CD4-positive, alpha-beta T cell (primary cell): ENCODE measurements around the gene CCDC102B. TPM values are rescaled to one million over a fixed set of nuclear protein-coding genes. Genes with fewer than 3 reads are reported as not detected.

Experiments
- ATAC-seq: fragments of 200-7000 bp; cut with Tn5 transposase; one replicate; pipeline ENCODE4 v1.10.0; 2022; ENCODE audit warnings: mild to moderate bottlenecking; ENCODE audit not compliant: poor library complexity
- CTCF ChIA-PET: fragments of 350-600 bp; sonication (Branson Sonifier 250); formaldehyde crosslinking; loops from one replicate; lab custom pipeline; 2021; ENCODE audit warnings: antibody characterized with exemption, inconsistent platforms; lab: Charles Lee
- POLR2A ChIA-PET: fragments of 350-600 bp; sonication (Branson Sonifier 250); formaldehyde crosslinking; loops from one replicate; lab custom pipeline; 2021; ENCODE audit warnings: antibody characterized with exemption, inconsistent platforms; lab: Charles Lee
- DNase-seq, 14 experiments: peaks; one replicate each; pipeline ENCODE4 v3.0.0-alpha.2; 2013 to 2020; ENCODE audit warnings: mixed read lengths in 2 of 14
- H3K27ac ChIP-seq, 2 donors: one replicate each; pipeline versions ENCODE4 v1.5.1 to v1.7.0; 2013; ENCODE audit warnings: low read length in 2 of 2, low read depth in 1 of 2, mild to moderate bottlenecking in 1 of 2
- H3K27me3 ChIP-seq, 2 experiments: 1 replicate in 1 of 2; 2 replicates in 1 of 2; pipeline versions ENCODE4 v1.6.1 to v1.7.0; 2013; ENCODE audit warnings: low read length in 2 of 2, control low read depth in 1 of 2, mild to moderate bottlenecking in 1 of 2, moderate library complexity in 1 of 2; ENCODE audit not compliant: insufficient read depth in 2 of 2, control insufficient read depth in 1 of 2
- H3K36me3 ChIP-seq: one replicate; pipeline ENCODE4 v1.6.1; 2013; ENCODE audit warnings: low read length, control low read depth; ENCODE audit not compliant: insufficient read depth
- H3K4me1 ChIP-seq: one replicate; pipeline ENCODE4 v1.6.1; 2013; ENCODE audit warnings: low read length, control low read depth; ENCODE audit not compliant: insufficient read depth
- H3K4me3 ChIP-seq: one replicate; pipeline ENCODE4 v1.5.1; 2013; ENCODE audit warnings: mild to moderate bottlenecking, low read length, moderate library complexity
- H3K9me3 ChIP-seq, 2 experiments: 1 replicate in 1 of 2; 2 replicates in 1 of 2; pipeline versions ENCODE4 v1.6.1 to v1.7.0; 2013; ENCODE audit warnings: low read length in 2 of 2, mild to moderate bottlenecking in 2 of 2, control low read depth in 1 of 2, moderate library complexity in 1 of 2; ENCODE audit not compliant: control insufficient read depth in 1 of 2, insufficient read depth in 1 of 2
- H3K27ac Mint-ChIP-seq: one replicate; pipeline ENCODE4 v1.8.0; 2020; ENCODE audit warnings: mixed read lengths
- H3K27me3 Mint-ChIP-seq: one replicate; pipeline ENCODE4 v1.8.0; 2021; ENCODE audit warnings: mixed read lengths
- H3K36me3 Mint-ChIP-seq: one replicate; pipeline ENCODE4 v1.8.0; 2021; ENCODE audit warnings: low read depth, mixed read lengths
- H3K4me1 Mint-ChIP-seq: one replicate; pipeline ENCODE4 v1.8.0; 2021; ENCODE audit warnings: low read depth, mixed read lengths
- H3K4me3 Mint-ChIP-seq: one replicate; pipeline ENCODE4 v1.8.0; 2020; ENCODE audit warnings: mild to moderate bottlenecking, mixed read lengths
- H3K9me3 Mint-ChIP-seq: one replicate; pipeline ENCODE4 v1.8.0; 2020; ENCODE audit warnings: mixed read lengths
- CTCF ChIP-seq: fragments of 200-600 bp; IDR thresholded peaks from one replicate; pipeline ENCODE4 v1.8.0; 2022; ENCODE audit warnings: antibody characterized with exemption, mild to moderate bottlenecking
- intact Hi-C, 2 experiments: fragments of 100-400 bp; cut with DNase I in 1 of 2; cut with micrococcal nuclease in 1 of 2; formaldehyde crosslinking; loops; one replicate each; pipeline versions ENCODE4 v1.15.1 to v1.9.0; 2023 to 2025; cut with DNase I, micrococcal nuclease
- total RNA-seq, 174 experiments: library from RNA in 2 of 174; stranded (reverse) in 2 of 174; gene quantifications; one replicate each; pipeline ENCODE4 v1.2.3 and lab custom pipeline; 2021 to 2026

The CCDC102B gene
- total RNA-seq, 2 experiments from 2014 or later: 2.6 to 3.0 TPM

GRCh38 chr18:68983126-68983525 is 185.2 kb downstream of the CCDC102B start:
- ATAC-seq: no peak
- POLR2A ChIA-PET: no interaction called here

DNA sequence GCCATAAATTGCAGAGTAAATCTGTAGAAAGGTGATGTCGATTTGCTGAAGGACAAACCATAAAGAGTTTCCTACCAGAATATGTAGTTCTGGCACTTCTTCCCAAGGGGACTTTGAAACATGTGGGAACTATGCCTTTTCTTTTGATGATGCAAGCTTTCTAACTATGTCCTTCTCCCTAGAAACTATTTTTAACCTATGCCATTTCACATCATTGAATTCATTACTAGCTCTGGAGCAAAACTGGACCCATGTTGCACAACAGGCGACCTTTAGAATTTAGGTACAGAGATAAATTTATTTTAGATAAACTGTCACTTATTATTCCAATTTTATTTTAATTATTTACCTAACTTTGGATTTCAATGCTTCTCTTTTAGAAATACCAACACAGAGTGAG is 186.5 kb downstream of the CCDC102B start:
- CTCF ChIA-PET: interaction anchor here (1.0 to 1.1 kb wide), 2 partner anchors 16 to 21 kb away, joined by 3 to 4 read pairs; no protein-coding TSS in a partner anchor
- Histone ChIP-seq H3K36me3 (no peaks in the 10 kb centered on the region), H3K27me3 (no peaks in the 10 kb centered on the region), H3K9me3 (no peaks in the 10 kb centered on the region), H3K4me3 (no peak overlapping the region), H3K27ac (no peak overlapping the region), H3K4me1 (no peaks in the 10 kb centered on the region)
- DNase-seq (no peak), ATAC-seq (no peak)
- Mint-ChIP-seq H3K4me3 (no peak overlapping the region), H3K36me3 (no peaks in the 10 kb centered on the region), H3K9me3 (peaks cover 15% of the 10 kb centered on the region), H3K27me3 (no peaks in the 10 kb centered on the region), H3K27ac (no peak overlapping the region), H3K4me1 (no peaks in the 10 kb centered on the region)
- intact Hi-C loops: no loop called here
- TF ChIP-seq CTCF: no peak
- POLR2A ChIA-PET: no interaction called here

More at GRCh38 chr18:68983126-68983525, 185.2 kb downstream of the CCDC102B start:
- H3K9me3 ChIP-seq: no peaks in the 10 kb centered on the region
- DNase-seq: no peak
- Mint-ChIP-seq H3K36me3 (no peaks in the 10 kb centered on the region), H3K27ac (no peak overlapping the region), H3K27me3 (no peaks in the 10 kb centered on the region), H3K9me3 (peaks cover 10% of the 10 kb centered on the region), H3K4me1 (no peaks in the 10 kb centered on the region), H3K4me3 (no peak overlapping the region)
- intact Hi-C loops: no loop called here
- H3K4me1 ChIP-seq: no peaks in the 10 kb centered on the region
- H3K4me3 ChIP-seq: no peak overlapping the region
- no peak overlapping the region for H3K27ac ChIP-seq
- TF ChIP-seq CTCF: no peak
- CTCF ChIA-PET: no interaction called here
- H3K36me3 ChIP-seq: no peaks in the 10 kb centered on the region
- H3K27me3 ChIP-seq: no peaks in the 10 kb centered on the region

DNA sequence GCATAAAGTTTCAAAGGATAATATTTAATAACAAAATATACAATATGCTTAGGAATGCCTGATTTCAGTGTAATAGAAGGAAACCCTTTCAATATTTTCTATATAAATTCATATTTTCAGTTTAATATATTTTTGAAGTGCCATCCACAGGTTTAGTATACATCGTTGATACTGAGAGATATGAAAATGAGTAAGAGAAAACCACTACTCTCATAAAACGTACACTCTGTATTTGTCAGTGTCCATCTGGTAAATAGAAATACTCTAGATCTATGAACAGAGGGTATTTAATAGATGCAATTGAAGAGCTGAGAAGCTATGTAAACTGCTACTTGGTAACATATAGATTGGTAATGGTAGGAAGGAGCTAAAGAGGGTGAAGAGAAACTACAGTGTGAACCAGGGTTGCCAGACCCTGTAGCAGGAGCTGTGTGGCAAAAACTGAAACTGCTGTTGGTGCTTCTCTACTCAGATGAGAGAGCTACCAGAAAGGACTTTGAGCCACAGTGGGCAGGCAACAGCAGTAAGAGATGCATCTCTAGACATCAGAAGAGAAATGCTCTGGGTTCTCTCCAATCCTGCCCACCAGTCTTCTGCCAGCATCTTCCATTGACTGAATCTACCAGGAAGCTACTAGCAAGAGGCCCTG is 187.4 kb downstream of the CCDC102B start:
- no peak overlapping the region for H3K27ac ChIP-seq
- Mint-ChIP-seq H3K4me1 (no peaks in the 10 kb centered on the region), H3K27ac (no peak overlapping the region), H3K4me3 (no peak overlapping the region), H3K9me3 (peaks cover 15% of the 10 kb centered on the region), H3K27me3 (no peaks in the 10 kb centered on the region), H3K36me3 (no peaks in the 10 kb centered on the region)
- H3K9me3 ChIP-seq: no peaks in the 10 kb centered on the region
- TF ChIP-seq CTCF: no peak
- DNase-seq (no peak), ATAC-seq (no peak)
- ChIA-PET POLR2A (no interaction called here), CTCF (no interaction called here)
- no peaks in the 10 kb centered on the region for H3K4me1 ChIP-seq
- H3K36me3 ChIP-seq: no peaks in the 10 kb centered on the region
- H3K27me3 ChIP-seq: no peaks in the 10 kb centered on the region
- intact Hi-C loops: no loop called here
- H3K4me3 ChIP-seq: no peak overlapping the region
